Thyroid gland (tissue), 4 donors: ENCODE results near the gene PTGS1. TPM values are rescaled to one million over a fixed set of nuclear protein-coding genes. Genes with fewer than 3 reads are reported as not detected.
A peak's percentile ranks its signal among the peaks of the same experiment; 100 is the strongest.

Source experiments
- DNase-seq, 2 donors: peaks; one replicate each; pipeline ENCODE4 v3.0.0-alpha.2; 2019
- H3K27ac ChIP-seq, 3 donors: fragments of 200-600 bp; sonication (generic); 1 replicate in 2 of 3; 2 replicates in 1 of 3; pipeline ENCODE4 v1.5.1; 2016 to 2019; ENCODE audit warnings: mild to moderate bottlenecking in 1 of 3, moderate library complexity in 1 of 3
- H3K27me3 ChIP-seq: fragments of 200-600 bp; sonication (generic); one replicate; pipeline ENCODE4 v1.5.1; 2019
- H3K36me3 ChIP-seq, 2 donors: fragments of 200-600 bp; sonication (generic); one replicate each; pipeline ENCODE4 v1.5.1; 2016 to 2019
- H3K4me1 ChIP-seq, 2 donors: fragments of 200-600 bp; sonication (generic); one replicate each; pipeline ENCODE4 v1.5.1; 2017 to 2019
- H3K4me3 ChIP-seq, 3 donors: fragments of 200-600 bp; sonication (generic); replicated peaks in 1 of 3; 1 replicate in 2 of 3; 2 replicates in 1 of 3; pipeline ENCODE4 v1.5.1; 2016; ENCODE audit warnings: mild to moderate bottlenecking in 1 of 3
- H3K9me3 ChIP-seq: fragments of 200-600 bp; sonication (generic); one replicate; pipeline ENCODE4 v1.5.1; 2017
- CTCF ChIP-seq, 6 experiments: fragments of 200-600 bp in 3 of 6; fragments of 450-650 bp in 3 of 6; sonication (generic) in 3 of 6; IDR thresholded peaks; one replicate each; pipeline ENCODE4 v1.5.1; 2016 to 2019; ENCODE audit warnings: antibody characterized with exemption in 6 of 6, mild to moderate bottlenecking in 2 of 6, inconsistent platforms in 1 of 6, moderate library complexity in 1 of 6
- POLR2A ChIP-seq, 2 donors: fragments of 450-650 bp; IDR thresholded peaks; one replicate each; pipeline ENCODE4 v1.6.1; 2017; ENCODE audit warnings: antibody characterized with exemption in 2 of 2, mild to moderate bottlenecking in 2 of 2, moderate library complexity in 1 of 2
- WGBS, 2 donors: methylation state at CpG; one replicate each; pipeline ENCODE4 v1.1.5; 2017; 5-methylcytosine and 5-hydroxymethylcytosine counted together
- intact Hi-C: fragments of 100-400 bp; cut with DNase I; formaldehyde crosslinking; loops from one replicate; pipeline ENCODE4 v1.15.1; 2023
- small RNA-seq: library from RNA; depleted of rRNA; stranded (forward); fragments of <200 nt; gene quantifications from one replicate; pipeline ENCODE3, GENCODE V24; 2016
- total RNA-seq, 4 donors: library from RNA; depleted of rRNA; stranded (reverse); fragments of >200 nt; gene quantifications; one replicate each; pipeline ENCODE4 v1.2.3, GENCODE V29; 2016

PTGS1 gene
- total RNA-seq, 4 donors from 2014 or later: 2.3 to 4.0 (median 3.5) TPM

GRCh38 chr9:122444041-122444733 lies 73.4 kb downstream of the PTGS1 start:
- Histone ChIP-seq H3K9me3 (no peaks in the 10 kb centered on the region), H3K4me1 (no peaks in the 10 kb centered on the region), H3K27ac (no peak overlapping the region), H3K27me3 (no peaks in the 10 kb centered on the region), H3K36me3 (no peaks in the 10 kb centered on the region), H3K4me3 (no peak overlapping the region)
- intact Hi-C loops: no loop called here
- TF ChIP-seq CTCF (IDR thresholded peaks at IDR 0.05): no peak
- no peak for TF ChIP-seq POLR2A (IDR thresholded peaks at IDR 0.05)
- peak in 1 of 2 donors; percentile 6 for DNase-seq
- whole genome bisulfite sequencing, 2 donors: 64 to 72% methylated on average over 5 of the region's 5 CpGs

Small RNA genes lying within 50 kb of the gene (small RNA-seq; reads per million reads assigned to genes)
- gene AL162424.1: not detected

Other genes with a start within 250 kb of the PTGS1 start
- 10 to 100 TPM; 18.1 to 70.7 (median 53.2) TPM for gene NDUFA8, start 211.2 kb upstream of the PTGS1 start, total RNA-seq
- not detected for gene MORN5, start 211.1 kb upstream of the PTGS1 start, total RNA-seq
- 1 to 10 TPM; 1.3 to 4.4 (median 1.7) TPM for gene LHX6, start 142.1 kb upstream of the PTGS1 start, total RNA-seq
- 10 to 100 TPM; 12.1 to 15.2 (median 13.7) TPM for gene RBM18, start 106.2 kb upstream of the PTGS1 start, total RNA-seq
- gene MRRF, start 106.1 kb upstream of the PTGS1 start, total RNA-seq: 10 to 100 TPM; 40.9 to 56.0 (median 52.0) TPM
- not detected for gene OR1J1, start 106.9 kb downstream of the PTGS1 start, total RNA-seq
- not detected for gene OR1J2, start 139.8 kb downstream of the PTGS1 start, total RNA-seq
- not detected for gene OR1J4, start 148.1 kb downstream of the PTGS1 start, total RNA-seq
- not detected for gene OR1N1, start 156.3 kb downstream of the PTGS1 start, total RNA-seq
- gene OR1N2, start 182.1 kb downstream of the PTGS1 start, total RNA-seq: not detected
- 1 to 10 TPM in 1 of 4 donors, under 1 TPM in 2, not detected in 1; 0.45 to 1.0 (median 0.94) TPM for gene OR1L8, start 212.4 kb downstream of the PTGS1 start, total RNA-seq
- not detected for gene OR1Q1, start 243.7 kb downstream of the PTGS1 start, total RNA-seq